H1 (cell line): ENCODE results near the gene SOX6. TPM values are rescaled to one million over a fixed set of nuclear protein-coding genes. Genes with fewer than 3 reads are reported as not detected.

Experiments used
- CTCF ChIA-PET: fragments of 300-600 bp; sonication (Branson Sonifier 250); formaldehyde crosslinking; loops from one replicate; lab custom pipeline; 2021; ENCODE audit not compliant: partially characterized antibody; lab: Charles Lee
- POLR2A ChIA-PET: fragments of 300-600 bp; sonication (Branson Sonifier 250); formaldehyde crosslinking; loops from one replicate; lab custom pipeline; 2021; ENCODE audit warnings: inconsistent platforms; ENCODE audit not compliant: partially characterized antibody; lab: Charles Lee
- DNase-seq, 2 experiments: peaks; one replicate each; pipeline versions ENCODE4 v3.0.0 to v3.0.0-alpha.2; 2010 to 2022; ENCODE audit warnings: low spot score in 2 of 2, low read depth in 1 of 2, mixed read lengths in 1 of 2
- FAIRE-seq: peaks from 2 replicates; lab custom pipeline; 2011; peaks lifted over from hg19 to GRCh38; lab: Jason Lieb, UNC
- H2AFZ ChIP-seq: 2 replicates; pipeline ENCODE4 v1.8.1; 2012; ENCODE audit warnings: low read length, inconsistent platforms
- H2AK5ac ChIP-seq: 2 replicates; pipeline ENCODE4 v1.6.1; 2013; ENCODE audit warnings: low read depth, low read length
- H2BK120ac ChIP-seq: replicated peaks from 2 replicates; pipeline ENCODE3; 2013; ENCODE audit warnings: low read depth, low read length, inconsistent platforms
- H2BK12ac ChIP-seq: 2 replicates; pipeline ENCODE4 v1.6.1; 2013; ENCODE audit warnings: low read depth, low read length
- H2BK15ac ChIP-seq: 2 replicates; pipeline ENCODE4 v1.6.1; 2013; ENCODE audit warnings: low read length
- H2BK20ac ChIP-seq: 2 replicates; pipeline ENCODE4 v1.6.1; 2013; ENCODE audit warnings: low read length
- H2BK5ac ChIP-seq: 2 replicates; pipeline ENCODE4 v1.6.1; 2013; ENCODE audit warnings: low read depth, low read length
- H3K14ac ChIP-seq: 2 replicates; pipeline ENCODE4 v1.6.1; 2013; ENCODE audit warnings: inconsistent platforms; ENCODE audit not compliant: insufficient read length
- H3K18ac ChIP-seq: 2 replicates; pipeline ENCODE4 v1.6.1; 2013; ENCODE audit warnings: low read length; ENCODE audit errors: extremely low read depth
- H3K23ac ChIP-seq: 2 replicates; pipeline ENCODE4 v1.6.1; 2013; ENCODE audit warnings: inconsistent platforms; ENCODE audit not compliant: insufficient read length
- H3K23me2 ChIP-seq: 2 replicates; pipeline ENCODE4 v1.6.1; 2013; ENCODE audit warnings: low read depth, low read length
- H3K27ac ChIP-seq: 2 replicates; pipeline ENCODE4 v1.6.1; 2011; ENCODE audit warnings: low read depth, low read length, inconsistent platforms
- H3K27me3 ChIP-seq, 4 experiments: replicated peaks in 1 of 4; 1 replicate in 1 of 4; 2 replicates in 3 of 4; pipeline versions ENCODE4 v1.6.1 to v1.8.1; 2011 to 2013; ENCODE audit warnings: low read length in 3 of 4, mild to moderate bottlenecking in 3 of 4, inconsistent platforms in 2 of 4, mixed read lengths in 2 of 4, moderate library complexity in 1 of 4; ENCODE audit not compliant: control insufficient read depth in 3 of 4, insufficient read depth in 3 of 4; ENCODE audit errors: extremely low read depth in 1 of 4
- H3K36me3 ChIP-seq, 4 experiments: 2 replicates each; pipeline versions ENCODE4 v1.6.1 to v1.8.1; 2011 to 2013; ENCODE audit warnings: mild to moderate bottlenecking in 4 of 4, low read length in 3 of 4, moderate library complexity in 2 of 4, control low read depth in 1 of 4, inconsistent platforms in 1 of 4; ENCODE audit not compliant: insufficient read depth in 4 of 4, control insufficient read depth in 2 of 4
- H3K4ac ChIP-seq: replicated peaks from 2 replicates; pipeline ENCODE3; 2013; ENCODE audit warnings: low read length, low read depth, mixed read lengths, inconsistent platforms; ENCODE audit not compliant: insufficient read length
- H3K4me1 ChIP-seq, 4 experiments: replicated peaks in 1 of 4; 1 replicate in 1 of 4; 2 replicates in 3 of 4; pipeline versions ENCODE4 v1.6.1 to v1.8.1; 2011 to 2013; ENCODE audit warnings: low read length in 3 of 4, inconsistent platforms in 2 of 4, mixed read lengths in 1 of 4; ENCODE audit not compliant: insufficient read depth in 4 of 4, control insufficient read depth in 3 of 4
- H3K4me2 ChIP-seq, 2 experiments: 2 replicates each; pipeline versions ENCODE4 v1.6.1 to v1.8.1; 2011 to 2013; ENCODE audit warnings: low read depth in 2 of 2, low read length in 2 of 2, control low read depth in 1 of 2, inconsistent platforms in 1 of 2, mild to moderate bottlenecking in 1 of 2; ENCODE audit not compliant: insufficient read depth in 1 of 2
- H3K4me3 ChIP-seq, 4 experiments: fragments of 200-600, 300-600 bp in 1 of 4; sonication (generic), shearing (Covaris generic), sonication (Bioruptor Twin) in 1 of 4; 2 replicates each; pipeline versions ENCODE4 v1.5.1 to v1.8.1; 2011 to 2016; ENCODE audit warnings: low read length in 4 of 4, low read depth in 3 of 4, control low read depth in 2 of 4, inconsistent platforms in 2 of 4, mild to moderate bottlenecking in 2 of 4, mixed read lengths in 1 of 4, moderate library complexity in 1 of 4; ENCODE audit not compliant: insufficient read depth in 2 of 4; ENCODE audit errors: extremely low read depth in 1 of 4
- H3K56ac ChIP-seq: replicated peaks from 2 replicates; pipeline ENCODE3; 2013; ENCODE audit warnings: low read depth, mild to moderate bottlenecking, mixed read lengths, low read length, inconsistent platforms; ENCODE audit not compliant: insufficient read length
- H3K79me1 ChIP-seq: 2 replicates; pipeline ENCODE4 v1.6.1; 2013; ENCODE audit warnings: low read depth, low read length, control low read depth
- H3K79me2 ChIP-seq, 2 experiments: 2 replicates each; pipeline versions ENCODE4 v1.6.1 to v1.8.1; 2012 to 2013; ENCODE audit warnings: low read length in 2 of 2, mild to moderate bottlenecking in 2 of 2, inconsistent platforms in 1 of 2; ENCODE audit not compliant: insufficient read depth in 2 of 2, control insufficient read depth in 1 of 2
- H3K9ac ChIP-seq, 4 experiments: replicated peaks in 1 of 4; 1 replicate in 1 of 4; 2 replicates in 3 of 4; pipeline versions ENCODE4 v1.6.1 to v1.8.1; 2011 to 2013; ENCODE audit warnings: low read depth in 3 of 4, low read length in 3 of 4, control low read depth in 2 of 4, mild to moderate bottlenecking in 2 of 4, moderate library complexity in 2 of 4, inconsistent platforms in 1 of 4; ENCODE audit errors: extremely low read depth in 1 of 4
- H3K9me3 ChIP-seq, 2 experiments: 2 replicates each; pipeline versions ENCODE4 v1.6.1 to v1.8.1; 2012 to 2013; ENCODE audit warnings: mild to moderate bottlenecking in 2 of 2, moderate library complexity in 2 of 2, control low read depth in 1 of 2, inconsistent platforms in 1 of 2, low read depth in 1 of 2, low read length in 1 of 2, mixed read lengths in 1 of 2; ENCODE audit not compliant: insufficient read depth in 2 of 2
- H4K20me1 ChIP-seq, 2 experiments: replicated peaks in 1 of 2; 2 replicates each; pipeline versions ENCODE3 to v1.8.1; 2011 to 2013; ENCODE audit warnings: inconsistent platforms in 2 of 2, low read length in 2 of 2, mild to moderate bottlenecking in 1 of 2; ENCODE audit not compliant: insufficient read depth in 2 of 2, control insufficient read depth in 1 of 2
- H4K5ac ChIP-seq: 2 replicates; pipeline ENCODE4 v1.6.1; 2013; ENCODE audit warnings: low read length, low read depth, mixed read lengths, inconsistent platforms; ENCODE audit not compliant: insufficient read length
- H4K8ac ChIP-seq: 2 replicates; pipeline ENCODE4 v1.8.0; 2013; ENCODE audit warnings: mild to moderate bottlenecking, moderate library complexity, low read length, inconsistent platforms; ENCODE audit not compliant: insufficient read depth; ENCODE audit errors: extremely low read depth
- H4K91ac ChIP-seq: replicated peaks from 2 replicates; pipeline ENCODE3; 2013; ENCODE audit warnings: low read length, mixed read lengths, inconsistent platforms; ENCODE audit not compliant: insufficient read length
- ASH2L ChIP-seq: fragments of 200-600, 300-600 bp; sonication (generic); IDR thresholded peaks from one replicate; pipeline ENCODE4 v1.7.1; 2017; ENCODE audit warnings: low read length
- CHD2 ChIP-seq: IDR thresholded peaks from 2 replicates; pipeline ENCODE4 v1.6.1; 2012; ENCODE audit warnings: low read length, improper control_type of control experiment
- CTBP2 ChIP-seq: IDR thresholded peaks from 2 replicates; pipeline ENCODE4 v1.7.0; 2011; ENCODE audit warnings: borderline replicate concordance, mild to moderate bottlenecking, moderate library complexity, mixed read lengths, low read length; ENCODE audit not compliant: insufficient read depth, insufficient read length
- FOSL1 ChIP-seq: IDR thresholded peaks from 2 replicates; pipeline ENCODE4 v1.6.1; 2011; ENCODE audit warnings: mild to moderate bottlenecking, low read depth, low read length, moderate library complexity; ENCODE audit not compliant: insufficient read depth
- JUND ChIP-seq: IDR thresholded peaks from 2 replicates; pipeline ENCODE4 v1.6.1; 2011; ENCODE audit warnings: mild to moderate bottlenecking, improper control_type of control experiment, low read length
- KDM4A ChIP-seq: IDR thresholded peaks from one replicate; pipeline ENCODE4 v1.7.1; 2012; ENCODE audit warnings: low read depth, mild to moderate bottlenecking, moderate library complexity, low read length, inconsistent platforms; ENCODE audit not compliant: severe bottlenecking
- MAFK ChIP-seq: IDR thresholded peaks from 2 replicates; pipeline ENCODE4 v1.6.1; 2012; ENCODE audit warnings: low read depth, mild to moderate bottlenecking, improper control_type of control experiment, low read length
- NANOG ChIP-seq: IDR thresholded peaks from 2 replicates; pipeline ENCODE4 v1.6.1; 2011; ENCODE audit warnings: low read length, low read depth, mild to moderate bottlenecking, inconsistent platforms; ENCODE audit not compliant: insufficient read depth, poor library complexity, severe bottlenecking
- PHF8 ChIP-seq: fragments of 200-600 bp; sonication (generic); conservative IDR thresholded peaks from 2 replicates; pipeline ENCODE4 v1.7.1; 2012; ENCODE audit warnings: low read depth, mild to moderate bottlenecking, inconsistent platforms, low read length, moderate library complexity
- POLR2A ChIP-seq, 2 experiments: IDR thresholded peaks; 1 replicate in 1 of 2; 2 replicates in 1 of 2; pipeline ENCODE4 v1.6.1; 2011; ENCODE audit warnings: low read depth in 2 of 2, low read length in 2 of 2, mild to moderate bottlenecking in 2 of 2; ENCODE audit errors: control extremely low read depth in 1 of 2
- RBBP5 ChIP-seq: IDR thresholded peaks from 2 replicates; pipeline ENCODE4 v1.7.1; 2012; ENCODE audit warnings: low read depth, mild to moderate bottlenecking, inconsistent platforms, low read length, moderate library complexity, borderline replicate concordance
- SP4 ChIP-seq: IDR thresholded peaks from 2 replicates; pipeline ENCODE4 v1.6.1; 2012; ENCODE audit warnings: low read length, inconsistent platforms
- YY1 ChIP-seq: IDR thresholded peaks from 2 replicates; pipeline ENCODE4 v1.6.1; 2011; ENCODE audit warnings: low read depth, mild to moderate bottlenecking, low read length
- WGBS, 2 experiments: shearing (Covaris generic) in 1 of 2; methylation state at CpG; one replicate each; pipeline versions ENCODE4 v1.1.6 to v1.1.7; 2013 to 2015; ENCODE audit warnings: low lambda C conversion rate in 2 of 2, mixed read lengths in 2 of 2, inconsistent platforms in 1 of 2, low coverage in 1 of 2, missing lambda C conversion rate in 1 of 2; ENCODE audit not compliant: insufficient replicate concordance in 2 of 2, insufficient coverage in 1 of 2, insufficient read length in 1 of 2; ENCODE audit errors: extremely low coverage in 1 of 2, missing lambda C conversion rate in 1 of 2; 5-methylcytosine and 5-hydroxymethylcytosine counted together
- polyA plus RNA-seq, 7 experiments: library from polyadenylated mRNA; depleted of rRNA in 3 of 7; stranded (reverse) in 5 of 7; unstranded in 2 of 7; fragments of >200 nt in 5 of 7; fragments of 200-250 nt in 2 of 7; gene quantifications; 1 replicate in 5 of 7; 2 replicates in 1 of 7; 4 replicates in 1 of 7; pipeline versions ENCODE4 v1.2.1 to v1.2.3, GENCODE V29; 2011 to 2013; ENCODE audit warnings: missing spikeins in 2 of 7, mixed read lengths in 2 of 7
- total RNA-seq: library from RNA; stranded (reverse); fragmentation: NEBNext Ultra II Directional; extraction: Animal tissue kit (Norgen Biotek cat#: 25700); gene quantifications from 2 replicates; pipeline ENCODE4 v1.2.1, GENCODE V29; 2021
- TF ChIP-seq, protein P1 (sequence below): IDR thresholded peaks from 2 replicates; pipeline ENCODE4 v1.6.1; 2011; ENCODE audit warnings: low read length, improper control_type of control experiment

The SOX6 gene
- total and polyA plus RNA-seq, 2 of the 8 experiments (the other 6 are each of a cell fraction or from before 2014, with no cell fraction given), result 0.09 TPM; not detected in 1

GRCh38 chr11:16346975-16347374 is 9.4 kb downstream of the SOX6 start:
- no peak overlapping the region for H3K14ac ChIP-seq
- H4K91ac ChIP-seq, result no peak overlapping the region
- H2BK5ac ChIP-seq, result no peak overlapping the region
- H3K9me3 ChIP-seq, result no peaks in the 10 kb centered on the region
- no peak overlapping the region for H3K4me3 ChIP-seq
- no peaks in the 10 kb centered on the region for H4K20me1 ChIP-seq
- no peak overlapping the region for H3K9ac ChIP-seq
- H3K79me2 ChIP-seq, result no peaks in the 10 kb centered on the region
- no peaks in the 10 kb centered on the region for H3K27me3 ChIP-seq
- no peak overlapping the region for H3K18ac ChIP-seq
- no peak overlapping the region for H4K5ac ChIP-seq
- DNase-seq (no peak), FAIRE-seq (no peak)
- POLR2A ChIA-PET, result no interaction called here
- no peaks in the 10 kb centered on the region for H3K4me1 ChIP-seq
- H3K23me2 ChIP-seq, result peaks cover under 1% of the 10 kb centered on the region; the same call in 1 of the 2 replicates
- CTCF ChIA-PET, result interaction anchor here (0.7 kb wide), 1 partner anchor 14 kb away, joined by 3 read pairs; no protein-coding TSS in a partner anchor
- no peak overlapping the region for H3K56ac ChIP-seq
- no peak overlapping the region for H3K23ac ChIP-seq
- H2BK120ac ChIP-seq, result no peak overlapping the region
- H3K4ac ChIP-seq, result no peak overlapping the region
- H3K79me1 ChIP-seq, result no peaks in the 10 kb centered on the region
- no peak overlapping the region for H3K27ac ChIP-seq
- H2BK12ac ChIP-seq, result no peak overlapping the region
- no peak overlapping the region for H3K4me2 ChIP-seq
- H2AK5ac ChIP-seq, result no peak overlapping the region
- H2BK15ac ChIP-seq, result no peak overlapping the region
- TF ChIP-seq YY1 (no peak), ASH2L (no peak), CHD2 (no peak), SP4 (no peak), KDM4A (no peak), PHF8 (no peak), RBBP5 (no peak), NANOG (no peak), POLR2A (IDR thresholded peaks at IDR 0.05; ENCODE audit: control extremely low read depth in 1 of 2, low read depth in 2 of 2, low read length in 2 of 2) (no peak), FOSL1 (no peak), JUND (no peak), MAFK (no peak), CTBP2 (no peak)
- TF ChIP-seq, protein P1, sequence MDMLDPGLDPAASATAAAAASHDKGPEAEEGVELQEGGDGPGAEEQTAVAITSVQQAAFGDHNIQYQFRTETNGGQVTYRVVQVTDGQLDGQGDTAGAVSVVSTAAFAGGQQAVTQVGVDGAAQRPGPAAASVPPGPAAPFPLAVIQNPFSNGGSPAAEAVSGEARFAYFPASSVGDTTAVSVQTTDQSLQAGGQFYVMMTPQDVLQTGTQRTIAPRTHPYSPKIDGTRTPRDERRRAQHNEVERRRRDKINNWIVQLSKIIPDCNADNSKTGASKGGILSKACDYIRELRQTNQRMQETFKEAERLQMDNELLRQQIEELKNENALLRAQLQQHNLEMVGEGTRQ, result no peak
- no peaks in the 10 kb centered on the region for H3K36me3 ChIP-seq
- WGBS, 2 experiments, result 82% methylated on average over 1 of the region's 1 CpG; no CpG with 5 or more reads in 1 of the 2 experiments
- H4K8ac ChIP-seq, result no peak overlapping the region
- no peak overlapping the region for H2AFZ ChIP-seq
- H2BK20ac ChIP-seq, result no peak overlapping the region
